OCI-LY3 (cell line): ENCODE measurements around the gene SPPL3.

Experiments
- EZH2phosphoT487 ChIP-seq: fragments of 200-600 bp; shearing (Covaris generic); IDR thresholded peaks from 2 replicates; pipeline ENCODE4 v1.6.1; 2018; ENCODE audit warnings: antibody characterized with exemption, mixed run types, low read depth
- TF ChIP-seq, protein P1 (sequence below): fragments of 200-600, 300-600 bp; sonication (generic); IDR thresholded peaks from 2 replicates; pipeline ENCODE4 v1.5.1; 2014; ENCODE audit warnings: antibody characterized with exemption, low read length, low read depth

DNA sequence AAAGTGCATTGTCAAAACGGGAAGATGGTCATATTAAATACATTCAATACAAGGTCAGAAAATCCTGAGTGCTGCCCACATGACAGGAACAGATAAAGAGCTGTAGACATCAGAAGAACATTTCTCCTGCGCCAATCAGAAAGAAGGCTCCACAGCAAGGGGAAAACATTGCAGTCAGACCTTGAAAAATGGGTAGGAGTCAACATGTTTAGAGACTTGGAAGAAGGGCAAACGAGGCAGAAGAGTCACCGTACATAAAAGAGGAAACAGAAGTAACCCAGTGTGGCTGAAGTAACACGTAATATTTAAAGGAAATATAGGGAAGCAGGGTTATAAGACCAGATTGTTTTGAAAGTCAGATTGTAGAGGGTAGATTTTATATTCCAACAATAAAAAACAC is 11.9 kb downstream of the SPPL3 start:
- TF ChIP-seq, protein P1, sequence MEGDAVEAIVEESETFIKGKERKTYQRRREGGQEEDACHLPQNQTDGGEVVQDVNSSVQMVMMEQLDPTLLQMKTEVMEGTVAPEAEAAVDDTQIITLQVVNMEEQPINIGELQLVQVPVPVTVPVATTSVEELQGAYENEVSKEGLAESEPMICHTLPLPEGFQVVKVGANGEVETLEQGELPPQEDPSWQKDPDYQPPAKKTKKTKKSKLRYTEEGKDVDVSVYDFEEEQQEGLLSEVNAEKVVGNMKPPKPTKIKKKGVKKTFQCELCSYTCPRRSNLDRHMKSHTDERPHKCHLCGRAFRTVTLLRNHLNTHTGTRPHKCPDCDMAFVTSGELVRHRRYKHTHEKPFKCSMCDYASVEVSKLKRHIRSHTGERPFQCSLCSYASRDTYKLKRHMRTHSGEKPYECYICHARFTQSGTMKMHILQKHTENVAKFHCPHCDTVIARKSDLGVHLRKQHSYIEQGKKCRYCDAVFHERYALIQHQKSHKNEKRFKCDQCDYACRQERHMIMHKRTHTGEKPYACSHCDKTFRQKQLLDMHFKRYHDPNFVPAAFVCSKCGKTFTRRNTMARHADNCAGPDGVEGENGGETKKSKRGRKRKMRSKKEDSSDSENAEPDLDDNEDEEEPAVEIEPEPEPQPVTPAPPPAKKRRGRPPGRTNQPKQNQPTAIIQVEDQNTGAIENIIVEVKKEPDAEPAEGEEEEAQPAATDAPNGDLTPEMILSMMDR, result no peak
- TF ChIP-seq EZH2phosphoT487, result no peak
